Forelimb muscle (tissue), 1 donor: ENCODE data around the gene ATPAF1. TPM values are rescaled to one million over a fixed set of nuclear protein-coding genes. Genes with fewer than 3 reads are reported as not detected.

Source experiments
- DNase-seq: peaks from one replicate; pipeline ENCODE4 v3.0.0-alpha.2; 2013; ENCODE audit warnings: low read depth
- polyA plus RNA-seq: library from polyadenylated mRNA; unstranded; fragments of 120-200 nt; gene quantifications from one replicate; pipeline ENCODE4 v1.2.1, GENCODE V29; 2013; ENCODE audit not compliant: insufficient read length

The ATPAF1 gene
- polyA plus RNA-seq, 1 donor, result 49.3 TPM

GRCh38 chr1:46650491-46650890 is 17.7 kb downstream of the ATPAF1 start:
- no peak for DNase-seq

- DNase-seq, result no peak
Observed at GRCh38 chr1:46649764-46650163, 18.4 kb downstream of the ATPAF1 start.

DNA sequence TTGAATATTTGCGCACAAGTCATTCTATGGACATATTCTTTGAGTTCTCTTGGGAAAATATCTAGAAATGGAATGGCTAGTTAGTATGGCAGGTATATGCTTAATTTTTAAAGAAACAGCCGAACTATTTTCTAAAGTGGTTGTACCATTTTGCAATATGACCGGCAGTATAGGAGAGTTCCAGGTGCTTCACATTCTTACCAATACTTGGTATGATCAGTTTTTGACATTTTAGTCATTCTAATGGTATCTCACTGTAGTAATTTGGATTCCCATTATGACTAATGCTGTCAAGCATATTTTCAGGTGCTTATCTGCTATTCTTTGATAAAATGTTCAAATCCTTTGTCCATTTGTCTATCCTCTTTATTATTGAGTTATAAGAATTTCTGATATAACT is 20.6 kb downstream of the ATPAF1 start:
- no peak for DNase-seq

- DNase-seq, result no peak
Observed at GRCh38 chr1:46646844-46647243, 21.3 kb downstream of the ATPAF1 start.

- no peak for DNase-seq
Observed at GRCh38 chr1:46646331-46646730, 21.8 kb downstream of the ATPAF1 start.

DNA sequence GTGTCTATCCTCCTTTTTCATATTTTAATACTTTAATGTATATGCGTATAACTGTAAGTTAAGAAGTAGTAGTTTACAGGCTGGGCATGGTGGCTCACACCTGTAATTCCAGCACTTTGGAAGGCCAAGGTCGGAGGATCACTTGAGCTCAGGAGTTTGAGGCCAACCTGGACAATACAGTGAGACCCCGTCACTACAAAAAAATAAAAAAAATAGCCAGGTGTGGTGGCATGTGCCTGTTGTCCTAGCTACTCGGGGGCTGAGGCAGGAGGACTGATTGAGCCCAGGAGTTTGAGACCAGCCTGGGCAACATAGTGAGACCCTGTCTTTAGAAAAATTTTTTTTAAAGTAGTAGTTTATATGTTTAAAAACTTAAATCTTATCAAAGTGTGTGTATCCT is 22.3 kb downstream of the ATPAF1 start:
- DNase-seq, result no peak

DNA sequence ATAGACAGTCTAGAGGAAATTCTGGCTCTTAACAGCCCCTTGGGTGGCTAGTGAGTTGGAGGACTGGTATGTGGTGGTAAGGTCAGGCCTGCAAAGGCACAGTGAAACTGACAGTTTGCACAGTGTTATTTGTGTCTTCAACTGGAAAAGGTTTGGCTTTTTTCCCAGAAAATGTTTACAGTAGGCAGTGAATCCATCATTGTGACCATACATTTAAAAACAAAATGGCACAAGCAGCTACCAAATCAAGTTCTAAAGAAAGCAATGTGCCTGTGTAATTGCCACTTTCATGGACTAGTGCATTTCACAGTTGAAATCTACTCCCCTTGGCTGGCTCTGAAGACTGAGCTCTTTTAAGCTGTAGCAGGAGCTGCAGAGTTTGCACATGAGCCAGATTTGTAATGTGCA is 24.8 kb downstream of the ATPAF1 start:
- DNase-seq, result no peak

DNA sequence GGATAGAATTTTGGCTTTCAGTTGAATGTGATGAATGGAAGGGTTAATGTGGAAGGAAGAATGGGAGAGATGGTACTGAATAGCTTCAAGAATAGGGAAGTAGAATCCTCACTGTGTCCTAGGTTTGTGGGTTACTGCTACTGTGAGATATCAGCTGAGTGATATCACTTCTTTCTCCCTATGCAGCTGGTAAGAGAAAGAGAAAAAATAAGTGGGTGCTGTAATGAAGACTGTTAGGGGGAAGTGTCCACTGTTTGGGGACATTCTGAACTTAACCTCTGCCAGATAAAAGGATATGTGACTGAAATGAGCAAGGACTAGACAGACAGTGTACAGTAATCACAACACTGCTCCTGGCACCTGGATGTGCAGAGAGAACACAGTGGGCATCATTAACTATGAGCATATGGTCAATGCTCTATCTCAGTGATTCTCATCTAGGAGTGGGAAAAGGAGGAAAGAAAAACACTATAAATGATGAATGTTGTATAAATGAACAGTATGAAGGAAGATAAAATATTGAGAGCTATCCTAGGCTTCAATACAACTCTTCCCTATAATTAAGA is 26.0 kb downstream of the ATPAF1 start:
- DNase-seq, result no peak

- DNase-seq, result no peak
Observed at GRCh38 chr1:46639547-46639946, 28.6 kb downstream of the ATPAF1 start.

- DNase-seq, result no peak
Observed at GRCh38 chr1:46638921-46639320, 29.2 kb downstream of the ATPAF1 start.

GRCh38 chr1:46637444-46638083 is 30.6 kb downstream of the ATPAF1 start:
- no peak for DNase-seq

DNA sequence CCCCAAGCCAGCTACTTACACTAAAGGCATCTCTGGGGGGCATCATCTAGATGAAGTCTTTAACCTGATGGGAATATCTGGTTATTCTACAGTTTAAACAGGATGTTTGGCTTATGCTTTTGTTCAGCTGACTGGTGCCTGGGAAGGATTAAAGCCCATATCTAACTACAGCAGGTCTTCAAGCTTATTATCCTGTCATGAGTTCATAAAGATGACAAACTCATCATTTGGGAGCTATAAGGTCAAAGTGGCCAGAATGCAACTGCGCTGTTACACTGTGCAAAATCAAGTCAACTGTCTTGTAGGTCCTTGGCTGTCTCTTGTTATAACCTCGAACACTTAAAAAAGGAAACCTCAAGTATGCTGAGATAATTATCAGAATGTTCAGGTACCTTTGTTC is 33.0 kb downstream of the ATPAF1 start:
- DNase-seq, result no peak

DNA sequence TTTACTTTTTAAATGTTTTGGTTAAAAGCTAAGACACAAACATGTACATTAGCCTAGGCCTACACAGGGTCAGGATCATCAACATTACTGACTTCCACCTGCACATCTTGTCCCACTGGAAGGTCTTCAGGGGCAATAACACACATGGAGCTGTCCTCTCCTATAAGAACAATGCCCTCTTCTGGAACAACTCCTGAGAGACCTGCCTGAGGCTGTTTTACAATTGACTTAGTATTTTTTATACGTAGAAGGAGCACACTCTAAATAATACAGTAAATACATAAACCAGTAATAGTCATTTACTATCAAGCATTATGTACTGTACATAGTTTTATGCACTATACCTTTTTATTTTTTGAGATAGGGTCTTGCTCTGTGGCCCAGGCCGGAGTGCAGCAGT is 37.4 kb downstream of the ATPAF1 start:
- DNase-seq, result no peak

DNA sequence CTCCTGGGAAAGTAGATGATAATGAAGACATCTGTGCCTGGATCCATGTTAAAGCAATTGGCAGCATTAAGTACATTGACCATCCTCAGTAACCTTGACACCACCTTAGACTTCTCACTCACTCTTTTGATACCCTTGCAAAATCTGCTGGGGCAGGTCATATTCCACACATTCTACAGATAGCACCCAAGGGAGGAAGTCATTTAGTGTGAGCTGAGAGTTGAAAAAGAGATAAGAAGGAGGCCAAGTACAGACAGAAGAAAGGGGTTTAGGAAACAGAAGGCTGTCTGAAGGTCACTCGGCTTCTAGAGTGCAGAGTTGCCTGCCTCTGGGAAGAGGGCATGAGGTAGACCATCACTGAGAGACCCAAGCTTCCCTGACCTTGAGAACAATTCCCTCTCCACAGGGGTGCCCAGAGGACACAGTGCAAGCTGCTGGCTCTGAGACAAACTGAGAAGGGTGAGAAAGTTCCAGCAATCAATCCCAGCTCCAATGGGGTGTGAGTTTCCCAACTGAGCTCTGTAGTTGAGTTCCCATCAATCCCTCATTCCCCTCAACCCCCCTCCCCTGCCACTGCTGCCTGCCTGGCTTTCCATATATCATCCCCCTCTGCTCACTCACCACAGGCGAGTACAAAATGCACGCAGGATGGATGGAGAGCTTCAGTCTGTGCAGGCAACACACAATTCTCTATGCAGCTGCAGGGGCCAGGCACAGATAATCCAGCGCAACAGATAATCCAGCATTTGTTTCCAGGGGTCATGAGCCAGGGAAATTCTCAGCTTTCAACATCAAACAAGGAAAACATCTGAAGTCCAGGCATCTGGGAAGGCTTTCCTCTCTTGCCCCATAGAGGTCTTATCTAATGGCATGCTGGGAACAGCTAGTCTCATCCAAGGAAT is 44.2 kb downstream of the ATPAF1 start:
- no peak for DNase-seq

- DNase-seq, result no peak
Observed at GRCh38 chr1:46622344-46622743, 45.8 kb downstream of the ATPAF1 start.

DNA sequence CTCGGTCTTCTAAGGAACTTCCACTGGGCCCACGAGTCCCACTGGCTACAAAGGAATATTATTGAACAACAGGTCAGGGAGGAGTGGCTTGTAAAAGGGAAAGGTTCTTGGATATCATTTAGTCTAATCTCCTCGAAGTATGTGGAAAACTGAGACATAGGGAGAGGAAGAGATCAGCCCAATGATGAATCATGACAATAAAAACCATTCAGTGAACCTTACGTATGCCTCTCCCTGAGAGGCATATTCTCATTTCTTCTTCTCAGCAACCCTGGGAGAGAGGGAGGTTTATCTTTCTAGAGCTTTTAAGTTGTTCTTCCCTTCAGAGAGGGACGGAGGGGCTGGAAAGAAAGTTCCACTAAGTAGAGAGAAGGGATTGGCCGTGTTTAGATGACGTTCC is 46.2 kb downstream of the ATPAF1 start:
- no peak for DNase-seq

- no peak for DNase-seq
Observed at GRCh38 chr1:46619656-46620258, 48.4 kb downstream of the ATPAF1 start.

GRCh38 chr1:46618754-46619415 is 49.3 kb downstream of the ATPAF1 start:
- no peak for DNase-seq

- no peak for DNase-seq
Observed at GRCh38 chr1:46617833-46618232, 50.3 kb downstream of the ATPAF1 start.

DNA sequence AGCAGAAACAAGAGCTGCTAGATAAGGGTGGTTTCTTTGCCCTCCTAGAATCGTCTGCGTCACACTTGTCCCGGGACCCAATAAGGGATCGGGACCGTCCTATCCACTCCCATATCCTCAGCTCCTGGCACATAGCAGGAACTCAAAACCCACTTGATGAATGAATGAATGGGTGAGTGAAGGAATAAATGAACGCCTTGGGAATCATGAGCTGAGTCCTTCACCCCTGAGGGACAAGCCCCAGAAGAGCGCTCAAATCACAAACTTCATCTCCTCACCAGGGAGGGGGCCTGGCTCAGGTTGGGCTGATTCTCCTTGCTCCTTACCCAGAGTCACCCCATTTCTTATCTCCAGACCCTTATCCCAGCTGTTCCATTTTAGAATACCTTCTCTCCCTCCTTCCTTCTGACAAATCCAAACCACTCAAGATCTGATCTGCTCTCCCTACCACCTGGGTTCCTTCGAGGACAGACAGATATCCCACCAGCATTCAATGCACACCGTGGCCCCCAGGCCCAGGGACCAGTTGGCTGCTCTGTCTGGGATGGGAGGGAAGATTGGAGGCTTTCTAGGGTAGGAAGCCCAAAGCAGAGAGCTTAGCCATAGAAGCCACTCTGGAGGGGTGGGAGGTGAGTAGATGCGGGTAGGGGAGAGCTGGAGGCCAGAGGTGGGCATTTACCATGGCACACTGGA is 50.9 kb downstream of the ATPAF1 start:
- no peak for DNase-seq
